Prostate gland (tissue), 2 donors: Measurements from ENCODE around the gene KRTAP20-2.

Source experiments
- POLR2A ChIP-seq: fragments of 450-650 bp; IDR thresholded peaks from one replicate; pipeline ENCODE4 v1.6.1; 2016; ENCODE audit warnings: antibody characterized with exemption, mild to moderate bottlenecking
- POLR2AphosphoS5 ChIP-seq: sonication (generic); formaldehyde crosslinking; IDR thresholded peaks from one replicate; pipeline ENCODE4 v1.6.1; 2017; ENCODE audit warnings: antibody characterized with exemption
- TF ChIP-seq, protein P1 (sequence below), 4 experiments: fragments of 200-600 bp in 2 of 4; fragments of 450-650 bp in 2 of 4; sonication (generic) in 2 of 4; IDR thresholded peaks; 1 replicate in 3 of 4; 2 replicates in 1 of 4; pipeline ENCODE4 v1.5.1; 2016 to 2019; ENCODE audit warnings: antibody characterized with exemption in 4 of 4, mild to moderate bottlenecking in 2 of 4, moderate library complexity in 2 of 4

DNA sequence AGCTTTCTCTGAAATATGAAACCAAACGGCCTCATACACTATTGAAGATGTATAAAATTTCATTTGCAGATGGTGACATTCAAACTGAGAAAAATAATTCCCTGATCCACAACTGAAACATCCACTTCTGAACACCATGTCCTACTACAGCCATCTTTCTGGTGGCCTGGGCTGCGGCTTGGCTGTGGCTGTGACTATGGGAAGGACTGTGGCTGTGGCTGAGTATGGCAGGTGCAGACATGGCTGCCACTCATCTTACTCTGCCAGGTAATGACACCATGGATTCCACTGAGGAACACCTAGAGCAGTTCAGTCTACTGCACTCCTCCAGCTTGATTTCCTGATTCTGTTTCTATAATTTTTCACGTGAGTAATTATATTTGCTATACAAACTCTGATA is 14.5 kb upstream of the KRTAP20-2 start, which contains the start of gene KRTAP20-4:
- TF ChIP-seq, protein P1, sequence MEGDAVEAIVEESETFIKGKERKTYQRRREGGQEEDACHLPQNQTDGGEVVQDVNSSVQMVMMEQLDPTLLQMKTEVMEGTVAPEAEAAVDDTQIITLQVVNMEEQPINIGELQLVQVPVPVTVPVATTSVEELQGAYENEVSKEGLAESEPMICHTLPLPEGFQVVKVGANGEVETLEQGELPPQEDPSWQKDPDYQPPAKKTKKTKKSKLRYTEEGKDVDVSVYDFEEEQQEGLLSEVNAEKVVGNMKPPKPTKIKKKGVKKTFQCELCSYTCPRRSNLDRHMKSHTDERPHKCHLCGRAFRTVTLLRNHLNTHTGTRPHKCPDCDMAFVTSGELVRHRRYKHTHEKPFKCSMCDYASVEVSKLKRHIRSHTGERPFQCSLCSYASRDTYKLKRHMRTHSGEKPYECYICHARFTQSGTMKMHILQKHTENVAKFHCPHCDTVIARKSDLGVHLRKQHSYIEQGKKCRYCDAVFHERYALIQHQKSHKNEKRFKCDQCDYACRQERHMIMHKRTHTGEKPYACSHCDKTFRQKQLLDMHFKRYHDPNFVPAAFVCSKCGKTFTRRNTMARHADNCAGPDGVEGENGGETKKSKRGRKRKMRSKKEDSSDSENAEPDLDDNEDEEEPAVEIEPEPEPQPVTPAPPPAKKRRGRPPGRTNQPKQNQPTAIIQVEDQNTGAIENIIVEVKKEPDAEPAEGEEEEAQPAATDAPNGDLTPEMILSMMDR (IDR thresholded peaks at IDR 0.05) = no peak
- no peak for TF ChIP-seq POLR2AphosphoS5
- TF ChIP-seq POLR2A = no peak
